HG02798 (cell line): ENCODE measurements around the gene STK17B.
"Not testable (repeated sequence)": the region's sequence is repeated elsewhere in the genome, so short reads cannot be mapped to it uniquely, and the experiment has no call there.

ENCODE experiments used
- ATAC-seq: cut with Tn5 transposase; IDR thresholded peaks from one replicate; pipeline ENCODE4 v1.9.1; 2021; ENCODE audit warnings: mild to moderate bottlenecking; ENCODE audit not compliant: unreplicated experiment, poor library complexity

STK17B gene

DNA sequence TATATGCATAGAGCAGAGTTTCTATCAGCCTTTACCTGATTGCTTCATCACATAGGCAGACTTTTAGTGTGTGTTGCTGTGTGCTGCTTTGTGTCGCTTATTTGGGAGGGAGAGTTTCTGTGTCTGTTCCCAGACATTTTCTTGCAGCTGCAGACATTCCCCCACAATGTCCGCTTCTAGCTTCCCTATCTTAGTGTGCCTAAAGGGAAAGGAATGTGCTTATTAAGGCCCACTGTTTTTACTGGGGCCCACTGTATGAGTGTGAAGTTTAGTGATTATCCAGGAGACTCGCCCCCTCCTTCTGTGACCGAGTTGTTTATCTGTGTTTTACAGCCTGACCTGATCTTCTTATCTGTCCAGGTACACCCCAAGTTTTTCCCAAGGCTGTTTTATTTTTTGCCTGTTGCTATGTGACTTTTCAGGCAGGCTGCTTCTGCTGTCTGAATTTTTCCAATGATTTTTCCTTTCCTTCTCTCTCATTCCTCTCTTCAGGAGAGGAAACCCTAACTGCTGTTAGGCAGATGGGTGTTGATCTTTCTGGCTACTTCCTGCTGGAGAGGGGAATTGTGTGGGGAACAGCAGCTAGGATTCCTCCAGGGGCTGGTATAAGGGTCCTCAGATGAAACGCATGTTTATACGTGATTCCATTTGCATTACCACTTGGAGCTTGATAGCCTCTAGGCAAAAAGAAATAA lies 47.6 kb downstream of the STK17B start:
- ATAC-seq: no peak

DNA sequence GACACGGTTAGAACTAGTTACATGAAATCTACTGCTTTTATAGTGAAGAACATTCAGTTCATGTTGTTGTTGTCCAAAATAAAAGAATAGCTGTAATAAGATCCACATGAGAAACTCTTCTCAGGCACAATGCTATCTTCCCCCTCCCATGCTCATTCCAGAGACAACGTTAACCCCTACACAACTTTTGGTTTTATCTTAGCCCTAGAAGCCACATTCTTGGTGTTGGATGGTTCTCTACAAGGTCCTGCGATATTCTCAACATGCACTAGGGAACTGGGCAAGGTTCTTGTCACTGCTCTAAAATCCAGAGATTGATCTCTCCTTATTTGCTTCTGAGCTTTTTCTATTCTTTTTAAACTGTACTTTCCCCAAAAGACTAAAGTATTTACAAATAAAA lies 51.5 kb downstream of the STK17B start:
- ATAC-seq: no peak

DNA sequence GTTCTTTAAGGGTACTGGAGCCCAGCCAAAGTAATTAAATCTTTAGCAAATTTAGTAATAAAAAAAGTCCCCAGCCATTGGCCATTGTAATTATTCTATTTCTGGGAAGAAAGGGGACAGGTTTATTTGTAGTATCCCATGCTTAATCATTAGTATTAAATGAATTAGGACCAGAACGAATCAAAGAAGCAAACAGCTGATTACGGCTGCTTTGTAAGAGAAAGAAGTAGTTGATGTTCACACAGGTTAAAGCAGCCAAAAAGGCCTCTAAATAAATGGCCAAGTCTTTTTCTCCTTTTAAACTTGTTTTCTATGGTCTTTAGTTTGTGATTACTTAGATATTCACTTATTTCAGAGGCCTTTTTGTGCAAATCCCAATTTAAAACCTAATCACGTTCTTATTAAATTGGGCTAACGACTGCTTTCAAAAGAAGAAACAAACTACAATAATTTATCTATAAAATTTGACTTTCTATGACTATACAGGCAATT lies 54.1 kb downstream of the STK17B start:
- no peak for ATAC-seq

DNA sequence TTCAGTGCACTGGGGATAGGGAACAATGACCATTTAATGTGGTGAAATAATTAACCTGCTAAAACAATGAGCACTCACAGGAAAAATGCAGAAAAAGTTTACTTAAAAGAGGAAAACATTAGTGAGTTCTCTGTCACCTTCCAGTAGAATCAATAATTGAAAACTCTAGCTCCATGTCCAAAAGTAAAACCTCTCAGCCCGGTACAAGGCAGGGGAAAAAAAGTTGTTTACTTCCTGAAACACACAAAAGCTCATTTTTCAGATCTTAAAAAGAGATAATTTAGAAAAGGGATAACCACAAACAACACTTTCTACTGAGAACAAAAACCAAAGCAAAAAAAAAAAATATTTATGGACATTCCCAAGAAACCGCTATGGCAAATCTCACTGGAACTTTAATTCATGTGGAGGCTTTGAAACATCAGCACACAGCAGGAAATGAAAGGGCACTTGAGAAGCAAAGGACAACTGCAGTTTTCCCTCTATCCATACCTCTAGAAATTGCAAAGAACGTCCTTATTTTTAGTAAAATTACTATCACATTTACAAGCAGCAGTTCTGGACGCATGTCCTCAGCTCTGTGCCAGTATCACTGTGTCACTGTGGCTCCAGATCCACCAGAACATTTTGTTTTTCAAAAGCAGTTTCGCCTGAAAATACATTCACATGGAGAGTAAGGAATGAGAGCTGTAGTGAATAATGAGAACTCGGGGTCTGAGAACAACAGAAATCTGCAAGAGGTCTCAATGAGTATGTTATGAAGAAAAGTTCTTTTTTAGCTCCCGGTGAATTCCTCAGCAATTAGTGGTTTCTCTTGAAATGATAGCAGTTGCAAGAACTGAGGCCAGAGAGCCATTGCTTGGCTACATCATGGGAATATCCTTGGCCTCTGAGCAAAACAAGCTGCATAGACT lies 58.1 kb downstream of the STK17B start:
- ATAC-seq: no peak

DNA sequence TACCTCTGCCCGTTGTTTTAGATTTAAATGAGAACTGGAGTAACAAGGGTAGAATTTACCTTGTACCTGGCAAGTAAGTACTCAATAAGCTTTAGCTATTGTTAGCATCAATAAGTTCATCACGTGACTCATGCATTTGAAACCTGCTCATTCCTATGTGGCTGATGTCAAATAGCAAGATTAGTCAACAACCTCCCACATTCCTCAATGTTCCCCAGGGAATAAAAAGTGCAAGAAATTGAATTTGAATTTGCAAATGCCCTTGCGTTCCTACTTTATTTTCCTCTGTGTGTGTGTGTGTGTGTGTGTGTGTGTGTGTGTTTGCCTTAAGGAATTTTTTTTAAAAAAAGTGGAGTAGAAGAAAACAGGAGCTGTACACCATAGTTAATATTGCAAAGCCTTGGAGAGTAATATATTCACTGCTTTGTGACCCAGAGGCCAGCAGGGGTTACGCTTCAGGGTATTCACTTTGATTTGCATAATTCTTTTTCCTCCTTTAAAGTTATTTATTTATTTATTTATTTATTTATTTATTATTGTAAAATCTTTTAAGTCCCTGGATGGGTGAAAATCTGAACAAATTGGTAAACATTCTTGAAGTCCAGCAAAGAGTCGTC lies 58.9 kb downstream of the STK17B start:
- ATAC-seq: no peak

DNA sequence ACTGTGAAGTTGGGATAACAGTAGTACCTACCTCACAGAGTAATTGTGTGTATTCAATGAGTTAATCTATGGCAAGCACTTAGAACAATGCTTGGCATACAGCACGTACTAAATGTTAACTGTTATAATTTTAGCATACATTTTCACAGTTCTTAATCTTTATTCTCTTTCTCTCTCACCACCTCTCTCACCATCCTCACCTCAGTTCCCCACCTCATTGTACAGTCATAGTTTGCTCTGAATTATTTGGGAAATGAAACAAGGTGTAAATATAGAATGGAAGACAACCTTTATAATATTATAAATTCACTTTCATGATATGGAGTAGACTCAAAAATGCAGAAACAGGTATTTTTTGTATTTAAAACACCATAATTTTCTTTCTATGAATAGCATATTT lies 62.8 kb downstream of the STK17B start:
- ATAC-seq: no peak

DNA sequence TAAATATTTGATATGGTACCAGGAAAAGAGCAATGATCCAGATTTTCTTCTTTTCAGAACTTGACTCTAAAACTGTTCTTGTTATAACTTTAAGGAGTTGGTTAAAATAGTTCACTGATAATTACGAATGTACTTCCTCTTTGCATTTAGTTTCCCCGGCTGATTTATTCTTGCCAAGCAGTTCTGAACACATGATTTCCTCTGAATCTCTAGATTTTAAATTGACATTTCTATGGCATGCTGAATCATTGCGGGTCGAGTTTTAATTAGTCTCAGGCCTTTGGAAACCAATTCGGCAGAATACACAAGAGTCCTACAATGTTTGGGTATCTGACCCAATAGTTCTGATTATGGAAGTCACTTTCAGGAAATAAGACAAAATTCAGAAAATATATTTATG lies 65.4 kb downstream of the STK17B start:
- no peak for ATAC-seq

DNA sequence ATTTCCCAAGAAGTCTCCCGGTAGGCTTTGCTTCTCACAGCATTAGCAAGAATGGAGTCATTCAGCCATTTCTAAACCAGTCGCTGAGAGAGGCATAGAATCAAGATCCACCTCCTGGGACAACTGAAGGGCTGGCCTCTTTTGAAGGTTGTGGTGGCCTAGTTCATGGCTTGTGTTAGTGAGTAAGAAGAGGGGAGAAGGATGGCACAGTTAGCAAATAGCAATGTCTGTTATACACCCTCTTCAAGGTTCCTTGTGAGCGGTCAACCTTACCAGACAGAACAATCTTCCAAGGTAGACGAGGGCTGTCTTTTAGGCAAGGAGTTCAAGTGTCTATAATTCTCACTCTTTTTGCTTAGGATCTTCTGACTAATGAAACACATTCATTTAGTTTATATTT lies 67.3 kb downstream of the STK17B start:
- ATAC-seq: no peak

DNA sequence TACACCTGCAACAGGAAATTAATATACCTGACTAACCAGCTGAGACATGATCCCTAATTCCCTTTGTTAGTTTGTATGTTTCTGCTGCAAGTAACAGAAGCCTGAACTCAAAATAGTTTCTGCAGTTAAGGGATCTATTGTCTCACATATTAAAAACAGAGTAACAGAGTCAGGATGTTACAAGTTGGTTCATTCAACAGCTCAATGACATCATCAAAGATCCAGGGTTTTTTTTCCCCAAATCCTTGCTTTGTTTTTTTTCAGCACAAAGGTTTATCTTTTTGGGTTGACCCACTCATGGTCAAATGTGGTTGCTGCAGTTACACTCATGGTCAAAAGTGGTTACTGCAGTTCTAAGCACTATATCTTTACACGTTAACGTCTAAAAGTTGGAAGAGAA lies 67.8 kb downstream of the STK17B start:
- ATAC-seq: no peak

DNA sequence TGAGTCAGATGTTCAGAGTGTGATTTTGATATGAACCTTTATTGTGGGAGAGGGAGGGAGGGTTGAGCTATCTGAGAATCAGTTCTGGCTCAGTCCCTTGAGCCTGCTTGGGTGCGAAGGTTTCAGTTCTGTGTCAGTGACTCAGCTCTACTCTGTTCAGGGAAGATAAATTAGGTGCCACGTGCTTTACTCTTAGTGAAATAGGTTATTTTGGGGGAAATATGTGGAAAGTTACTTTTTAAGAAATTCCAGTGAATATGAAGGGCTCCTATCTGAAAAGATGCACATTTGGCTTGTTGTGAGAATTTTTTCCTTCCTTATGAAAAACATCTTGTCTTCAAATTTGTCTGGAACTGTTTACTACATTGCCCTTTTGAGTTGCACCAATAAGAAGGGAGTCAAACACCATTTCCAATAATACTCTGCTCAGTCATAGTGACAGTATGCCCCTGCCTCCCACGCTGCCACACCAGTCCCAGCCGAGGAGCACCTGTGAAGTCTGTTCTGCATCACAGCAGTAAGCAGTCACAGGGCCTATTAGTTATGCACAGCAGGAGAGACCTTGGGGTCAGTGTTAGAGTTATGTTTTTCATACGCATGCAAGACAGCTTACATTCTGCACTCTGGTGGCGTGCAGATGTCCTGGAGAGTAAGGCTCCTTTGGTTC lies 69.9 kb downstream of the STK17B start:
- ATAC-seq: peak; percentile 98

DNA sequence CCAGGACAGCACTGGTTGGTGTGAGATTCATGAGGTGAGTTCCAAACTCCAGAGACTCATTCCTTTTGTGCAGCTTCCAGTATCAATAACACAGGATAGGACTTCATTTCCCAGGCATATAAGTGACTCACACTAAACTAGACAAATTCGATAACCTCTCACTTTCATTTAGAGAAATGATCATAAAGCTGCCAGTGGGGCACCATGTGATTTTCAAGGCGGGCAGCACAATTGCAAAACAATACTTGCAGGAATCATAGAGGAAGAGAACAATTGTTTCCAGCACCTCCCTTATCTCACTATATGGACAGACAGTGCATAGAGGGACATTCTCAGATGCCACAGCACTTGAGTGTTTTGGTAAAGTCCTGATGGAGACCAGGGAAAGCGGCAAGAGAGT lies 71.5 kb downstream of the STK17B start:
- no peak for ATAC-seq

DNA sequence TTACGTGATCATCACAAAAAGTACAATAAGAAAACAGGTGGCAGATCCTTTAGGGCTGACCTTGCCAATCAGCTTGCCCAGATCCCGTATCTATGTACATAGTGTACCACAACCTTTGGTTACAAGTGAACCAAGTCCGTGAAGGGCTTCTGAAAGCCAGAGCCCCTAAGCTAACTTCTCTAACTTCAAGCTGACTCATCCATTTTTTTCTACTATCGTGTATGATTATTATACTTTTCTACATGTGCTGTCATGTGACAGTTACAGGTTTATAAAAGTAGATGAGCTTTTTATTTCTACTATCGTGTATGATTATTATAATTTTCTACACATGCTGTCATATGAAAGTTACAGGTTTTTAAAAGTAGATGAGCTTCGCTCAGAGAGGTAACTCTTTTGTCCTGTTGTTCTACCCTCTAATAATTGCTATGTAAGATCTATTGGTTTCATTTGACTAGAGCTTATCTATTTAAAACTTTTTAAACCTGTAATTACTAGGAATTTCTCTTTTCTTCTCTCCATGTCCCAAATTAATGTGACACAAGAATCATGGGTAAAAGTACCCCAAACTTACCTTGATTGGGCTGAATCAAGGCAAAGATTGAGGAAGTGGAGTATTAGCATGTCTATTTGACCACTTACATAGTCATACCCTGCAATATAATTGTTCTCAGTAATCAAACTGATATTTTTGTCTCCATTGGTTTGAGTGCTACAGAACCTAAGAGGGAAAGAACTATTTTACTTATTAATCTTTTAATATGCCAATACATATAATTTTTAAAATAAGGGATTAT lies 73.3 kb downstream of the STK17B start:
- ATAC-seq: no peak

DNA sequence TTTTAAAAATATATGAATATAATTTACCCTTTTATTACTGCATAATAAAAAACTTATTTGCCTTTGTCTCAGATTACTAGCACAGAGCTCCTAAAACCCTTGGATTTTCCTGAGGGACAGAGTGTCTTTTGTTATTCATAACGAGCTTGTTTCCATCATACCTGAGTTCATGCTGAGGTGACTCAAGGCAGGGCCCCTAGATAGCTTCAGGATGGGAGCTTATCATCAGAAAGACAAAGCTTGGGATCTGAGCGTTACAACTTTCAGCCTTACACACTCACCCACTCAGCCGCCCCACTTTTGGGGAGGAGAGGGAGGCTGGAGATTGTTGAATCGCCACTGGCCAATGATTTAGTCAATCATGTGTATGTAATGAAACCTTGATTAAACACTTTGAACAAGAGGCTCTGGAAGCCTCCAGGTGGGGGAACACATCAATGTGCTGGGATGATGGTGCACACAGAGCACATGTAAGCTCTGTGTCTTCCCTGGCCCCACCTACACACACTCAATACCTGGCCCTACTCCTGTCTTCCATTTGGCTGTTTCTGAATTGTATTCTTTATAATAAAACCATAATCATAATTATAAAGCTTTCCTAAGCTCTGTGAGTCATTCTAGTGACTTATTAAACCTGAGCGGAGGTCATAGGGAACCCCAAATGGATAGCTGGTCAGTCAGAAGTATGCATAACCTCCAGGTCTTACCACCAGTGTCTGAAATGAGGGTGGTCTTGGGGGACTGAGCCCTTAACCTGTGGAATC lies 74.2 kb downstream of the STK17B start:
- ATAC-seq: no peak

DNA sequence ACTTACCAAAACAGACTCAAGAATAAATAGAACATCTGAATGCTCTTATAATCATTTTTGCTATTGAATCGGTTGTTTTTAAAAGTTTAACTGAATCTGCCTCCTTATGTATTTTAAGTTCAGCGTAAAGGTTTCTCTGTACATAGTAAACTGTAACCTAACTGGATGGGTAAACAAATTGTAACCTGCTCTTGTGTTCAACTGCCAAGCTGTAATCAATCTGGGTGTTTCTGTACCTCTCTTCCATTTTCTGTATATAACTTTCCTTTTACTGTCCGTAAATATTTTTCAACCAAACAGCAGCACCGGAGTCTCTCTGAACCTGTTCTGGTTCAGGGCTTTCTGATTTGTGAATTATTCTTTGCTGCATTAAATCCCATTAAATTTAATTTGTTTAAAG lies 75.1 kb downstream of the STK17B start:
- ATAC-seq: no peak

DNA sequence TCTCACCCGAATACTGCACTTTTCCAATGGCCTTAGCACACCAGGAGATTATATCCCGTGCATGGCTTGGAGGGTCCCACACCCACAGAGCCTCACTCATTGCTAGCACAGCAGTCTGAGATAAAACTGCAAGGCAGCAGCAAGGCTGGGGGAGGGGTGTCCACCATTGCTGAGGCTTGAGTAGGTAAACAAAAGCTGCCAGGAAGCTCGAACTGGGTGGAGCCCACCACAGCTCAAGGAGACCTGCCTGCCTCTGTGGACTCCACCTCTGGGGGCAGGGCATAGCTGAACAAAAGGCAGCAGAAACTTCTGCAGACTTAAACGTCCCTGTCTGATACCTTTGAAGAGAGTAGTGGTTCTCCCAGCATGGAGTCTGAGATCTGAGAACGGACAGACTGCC lies 81.9 kb downstream of the STK17B start:
- not testable (repeated sequence) for ATAC-seq

DNA sequence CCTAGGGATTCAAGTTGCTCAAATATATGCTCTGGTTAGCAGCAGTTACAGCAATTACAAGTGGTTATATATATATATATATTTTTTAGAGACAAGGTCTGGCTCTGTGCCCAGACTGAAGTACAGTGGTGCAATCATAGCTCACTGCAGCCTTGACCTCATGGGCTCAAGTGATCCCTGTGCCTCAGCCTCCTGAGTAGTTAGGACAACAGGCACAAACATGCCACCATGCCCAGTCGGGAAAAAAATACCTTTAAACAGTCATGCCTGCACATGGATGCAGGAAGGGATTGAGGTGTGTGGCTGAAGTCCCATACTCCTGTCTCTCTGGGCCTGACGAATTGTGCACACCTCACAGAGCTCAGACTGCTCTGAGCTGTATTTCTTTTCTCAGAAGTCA lies 83.2 kb downstream of the STK17B start:
- no peak for ATAC-seq

DNA sequence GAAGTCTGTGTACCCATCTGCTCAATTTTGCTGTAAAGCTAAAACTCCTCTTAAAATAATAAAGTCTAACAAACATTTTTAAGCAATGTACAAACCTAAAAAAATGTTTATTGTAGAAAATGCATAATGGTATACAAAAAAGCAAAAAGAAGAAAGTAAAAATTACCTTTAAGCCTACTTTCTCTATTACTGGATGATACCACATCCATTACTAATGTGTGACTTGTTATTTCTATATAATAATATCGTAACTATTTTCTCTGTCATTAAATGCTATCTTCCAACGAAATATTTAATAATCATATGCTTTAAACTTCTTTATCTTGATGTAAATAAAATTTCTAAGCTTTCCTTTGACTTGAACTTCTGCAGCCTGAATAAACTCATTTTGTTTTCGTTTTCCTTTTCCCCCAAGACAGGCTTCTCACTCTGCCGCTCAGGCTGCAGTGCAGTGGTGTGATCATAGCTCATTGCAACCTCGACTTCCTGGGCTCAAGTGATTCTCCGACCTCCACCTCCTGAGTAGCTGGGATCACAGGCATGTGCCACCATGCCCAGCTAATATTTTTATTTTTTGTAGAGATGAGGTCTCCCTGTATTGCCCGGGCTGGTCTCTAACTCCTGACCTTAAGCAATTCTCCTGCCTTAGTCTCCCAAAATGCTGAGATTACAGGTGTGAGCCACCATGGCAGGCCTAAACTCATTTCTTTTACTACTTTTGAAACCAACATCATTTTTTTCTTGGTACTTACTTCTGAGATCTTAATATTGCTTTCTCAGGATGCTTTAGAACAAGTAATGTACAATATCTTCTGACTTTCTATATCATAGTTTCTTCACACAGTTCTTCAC lies 84.6 kb downstream of the STK17B start:
- ATAC-seq: peak; percentile 66

DNA sequence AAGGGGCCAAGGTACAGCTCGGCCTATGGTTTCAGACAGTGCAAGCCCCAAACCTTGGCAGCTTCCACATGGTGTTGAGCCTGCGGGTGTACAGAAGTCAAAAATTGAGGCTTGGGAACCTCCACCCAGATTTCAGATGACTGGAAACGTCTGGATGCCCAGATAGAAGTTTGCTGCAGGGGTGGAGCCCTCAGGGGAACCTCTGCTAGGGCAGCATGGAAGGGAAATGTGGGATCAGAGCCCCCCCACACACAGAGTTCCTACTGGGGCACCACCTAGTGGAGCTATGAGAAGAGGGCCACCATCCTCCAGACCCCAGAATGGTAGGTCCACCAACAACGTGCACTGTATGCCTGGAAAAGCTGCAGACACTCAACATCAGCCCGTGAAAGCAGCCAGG lies 87.8 kb downstream of the STK17B start:
- ATAC-seq: no peak
